Muscle layer of duodenum (tissue), 2 donors: ENCODE results near the gene FAXC.
"Not testable (repeated sequence)": the region's sequence is repeated elsewhere in the genome, so short reads cannot be mapped to it uniquely, and the experiment has no call there.

Experiments
- H3K27ac ChIP-seq: one replicate; pipeline ENCODE4 v1.7.0; 2013; ENCODE audit warnings: mild to moderate bottlenecking, low read length
- H3K27me3 ChIP-seq: one replicate; pipeline ENCODE4 v1.7.0; 2013; ENCODE audit warnings: low read depth, mild to moderate bottlenecking, control low read depth, low read length
- H3K36me3 ChIP-seq, 2 donors: one replicate each; pipeline ENCODE4 v1.7.0; 2013; ENCODE audit warnings: low read length in 2 of 2, control low read depth in 1 of 2, mild to moderate bottlenecking in 1 of 2; ENCODE audit not compliant: insufficient read depth in 2 of 2, control insufficient read depth in 1 of 2
- H3K4me1 ChIP-seq, 2 donors: one replicate each; pipeline ENCODE4 v1.7.0; 2013; ENCODE audit warnings: low read length in 2 of 2, mild to moderate bottlenecking in 2 of 2, control low read depth in 1 of 2, moderate library complexity in 1 of 2; ENCODE audit not compliant: insufficient read depth in 2 of 2, control insufficient read depth in 1 of 2
- H3K4me3 ChIP-seq, 2 donors: one replicate each; pipeline ENCODE4 v1.7.0; 2013; ENCODE audit warnings: low read length in 2 of 2, low read depth in 1 of 2, mild to moderate bottlenecking in 1 of 2
- H3K9me3 ChIP-seq, 2 donors: one replicate each; pipeline ENCODE4 v1.7.0; 2013; ENCODE audit warnings: low read length in 2 of 2, control low read depth in 1 of 2, mild to moderate bottlenecking in 1 of 2; ENCODE audit not compliant: control insufficient read depth in 1 of 2
- donor health status: healthy.

Gene FAXC

GRCh38 chr6:99338188-99338587, 11.3 kb downstream of the FAXC start:
- Histone ChIP-seq H3K9me3 (no peaks in the 10 kb centered on the region), H3K36me3 (no peaks in the 10 kb centered on the region), H3K27me3 (no peaks in the 10 kb centered on the region), H3K4me3 (no peak overlapping the region), H3K4me1 (peaks cover 0 to 3% of the 10 kb centered on the region in 2 donors), H3K27ac (no peak overlapping the region)

GRCh38 chr6:99335298-99335697, 14.2 kb downstream of the FAXC start:
- peak overlapping the region; percentile 32 for H3K27ac ChIP-seq
- H3K4me1 ChIP-seq, H3K4me3 ChIP-seq, H3K9me3 ChIP-seq, H3K27me3 ChIP-seq, H3K36me3 ChIP-seq: not testable (repeated sequence)

GRCh38 chr6:99334526-99335127, 14.8 kb downstream of the FAXC start:
- H3K27ac ChIP-seq = peak overlapping the region; percentile 32
- no peak overlapping the region for H3K4me3 ChIP-seq
- H3K9me3 ChIP-seq = no peaks in the 10 kb centered on the region
- no peaks in the 10 kb centered on the region for H3K36me3 ChIP-seq
- H3K27me3 ChIP-seq = no peaks in the 10 kb centered on the region
- peaks cover 0 to 3% of the 10 kb centered on the region in 2 donors for H3K4me1 ChIP-seq

GRCh38 chr6:99333068-99333467, 16.4 kb downstream of the FAXC start:
- no peak overlapping the region for H3K27ac ChIP-seq
- H3K4me3 ChIP-seq = no peak overlapping the region
- H3K4me1 ChIP-seq = peaks cover 0 to 3% of the 10 kb centered on the region in 2 donors
- H3K27me3 ChIP-seq = no peaks in the 10 kb centered on the region
- no peaks in the 10 kb centered on the region for H3K9me3 ChIP-seq
- no peaks in the 10 kb centered on the region for H3K36me3 ChIP-seq

- Histone ChIP-seq H3K36me3 (no peaks in the 10 kb centered on the region), H3K4me3 (no peak overlapping the region), H3K27ac (no peak overlapping the region), H3K27me3 (no peaks in the 10 kb centered on the region), H3K9me3 (no peaks in the 10 kb centered on the region), H3K4me1 (peaks cover 0 to 3% of the 10 kb centered on the region in 2 donors)
These were observed 17.9 kb downstream of the FAXC start for GRCh38 chr6:99331531-99331930.

GRCh38 chr6:99330159-99330558, 19.3 kb downstream of the FAXC start:
- no peak overlapping the region for H3K27ac ChIP-seq
- H3K4me3 ChIP-seq = no peak overlapping the region
- no peaks in the 10 kb centered on the region for H3K9me3 ChIP-seq
- peaks cover 0 to 3% of the 10 kb centered on the region in 2 donors for H3K4me1 ChIP-seq
- H3K27me3 ChIP-seq = no peaks in the 10 kb centered on the region
- peaks cover 0 to 4% of the 10 kb centered on the region in 2 donors for H3K36me3 ChIP-seq

GRCh38 chr6:99324996-99325395, 24.5 kb downstream of the FAXC start:
- no peak overlapping the region for H3K4me3 ChIP-seq
- H3K27me3 ChIP-seq = no peaks in the 10 kb centered on the region
- H3K36me3 ChIP-seq = peaks cover 0 to 27% of the 10 kb centered on the region in 2 donors
- H3K9me3 ChIP-seq = no peaks in the 10 kb centered on the region
- H3K4me1 ChIP-seq = no peaks in the 10 kb centered on the region
- no peak overlapping the region for H3K27ac ChIP-seq

- Histone ChIP-seq H3K27me3 (no peaks in the 10 kb centered on the region), H3K4me1 (no peaks in the 10 kb centered on the region), H3K36me3 (peaks cover 0 to 23% of the 10 kb centered on the region in 2 donors), H3K4me3 (no peak overlapping the region), H3K27ac (no peak overlapping the region), H3K9me3 (no peaks in the 10 kb centered on the region)
These were observed 30.9 kb downstream of the FAXC start for GRCh38 chr6:99318566-99318965.

GRCh38 chr6:99312354-99312753, 37.1 kb downstream of the FAXC start:
- H3K27ac ChIP-seq = no peak overlapping the region
- H3K4me3 ChIP-seq = no peak overlapping the region
- no peaks in the 10 kb centered on the region for H3K4me1 ChIP-seq
- peaks cover 0 to 6% of the 10 kb centered on the region in 2 donors for H3K36me3 ChIP-seq
- H3K9me3 ChIP-seq = no peaks in the 10 kb centered on the region
- no peaks in the 10 kb centered on the region for H3K27me3 ChIP-seq

- Histone ChIP-seq H3K27me3 (no peaks in the 10 kb centered on the region), H3K4me3 (no peak overlapping the region), H3K27ac (no peak overlapping the region), H3K4me1 (no peaks in the 10 kb centered on the region), H3K36me3 (peaks cover 0 to 13% of the 10 kb centered on the region in 2 donors), H3K9me3 (no peaks in the 10 kb centered on the region)
These were observed 38.9 kb downstream of the FAXC start for GRCh38 chr6:99310553-99310952.

GRCh38 chr6:99309557-99309956, 39.9 kb downstream of the FAXC start:
- Histone ChIP-seq H3K4me3 (no peak overlapping the region), H3K4me1 (no peaks in the 10 kb centered on the region), H3K27me3 (no peaks in the 10 kb centered on the region), H3K9me3 (no peaks in the 10 kb centered on the region), H3K27ac (no peak overlapping the region), H3K36me3 (peaks cover 0 to 13% of the 10 kb centered on the region in 2 donors)

GRCh38 chr6:99308788-99309187, 40.7 kb downstream of the FAXC start:
- H3K36me3 ChIP-seq = peaks cover 0 to 13% of the 10 kb centered on the region in 2 donors
- H3K9me3 ChIP-seq = no peaks in the 10 kb centered on the region
- no peak overlapping the region for H3K4me3 ChIP-seq
- no peaks in the 10 kb centered on the region for H3K27me3 ChIP-seq
- no peak overlapping the region for H3K27ac ChIP-seq
- no peaks in the 10 kb centered on the region for H3K4me1 ChIP-seq
